HG03025 (cell line): ENCODE results near the gene OR51F2.
"Not testable (repeated sequence)": the region's sequence is repeated elsewhere in the genome, so short reads cannot be mapped to it uniquely, and the experiment has no call there.

Experiments used
- ATAC-seq: cut with Tn5 transposase; IDR thresholded peaks from one replicate; pipeline ENCODE4 v1.9.1; 2021; ENCODE audit warnings: mild to moderate bottlenecking, moderate library complexity; ENCODE audit not compliant: unreplicated experiment, low FRiP score

The OR51F2 gene, protein sequence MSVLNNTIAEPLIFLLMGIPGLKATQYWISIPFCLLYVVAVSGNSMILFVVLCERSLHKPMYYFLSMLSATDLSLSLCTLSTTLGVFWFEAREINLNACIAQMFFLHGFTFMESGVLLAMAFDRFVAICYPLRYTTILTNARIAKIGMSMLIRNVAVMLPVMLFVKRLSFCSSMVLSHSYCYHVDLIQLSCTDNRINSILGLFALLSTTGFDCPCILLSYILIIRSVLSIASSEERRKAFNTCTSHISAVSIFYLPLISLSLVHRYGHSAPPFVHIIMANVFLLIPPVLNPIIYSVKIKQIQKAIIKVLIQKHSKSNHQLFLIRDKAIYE

DNA sequence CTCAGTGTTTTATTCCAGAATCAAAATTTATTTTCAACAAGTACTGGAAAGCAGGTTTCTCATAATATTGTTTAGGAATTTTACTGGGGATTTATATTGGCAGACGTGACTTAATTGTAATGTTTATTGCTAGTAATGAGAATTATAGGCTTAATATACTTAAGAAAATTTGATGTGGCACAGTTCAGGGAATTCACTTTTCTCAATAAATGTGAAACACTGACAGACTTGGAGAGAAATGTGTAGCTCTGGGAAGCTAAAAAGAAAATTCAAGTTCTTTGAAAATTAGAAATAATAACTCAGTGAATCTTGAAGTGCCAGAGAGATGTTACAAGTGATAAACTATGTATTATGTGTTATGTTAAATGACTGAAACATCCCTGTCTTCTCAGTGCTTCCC, at the start of gene OR51F2:
Gene OR51F2 (plus strand): TSS at position 301 of the 400 bp plus-strand sequence. CDS start 101 bp downstream, outside the sequence.
- no peak for ATAC-seq

DNA sequence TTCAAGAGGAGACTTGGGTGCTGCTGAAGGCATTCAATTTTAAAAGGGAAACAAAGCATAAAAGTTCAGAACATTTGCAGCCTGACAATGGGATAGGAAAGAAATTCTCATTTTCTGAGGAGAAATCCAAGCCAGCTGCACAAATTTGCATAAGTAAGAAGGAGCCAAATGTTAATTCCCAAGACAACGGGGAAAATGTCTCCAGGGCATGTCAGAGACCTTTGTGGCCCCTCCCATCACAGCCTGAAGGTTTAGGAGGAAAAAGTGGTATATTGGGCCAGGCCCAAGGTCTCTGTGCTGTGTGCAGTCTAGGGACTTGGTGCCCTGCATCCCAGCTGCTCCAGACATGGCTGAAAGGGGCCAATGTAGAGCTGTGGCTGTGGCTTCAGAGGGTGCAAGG, 38.7 kb upstream of the OR51F2 start:
- no peak for ATAC-seq

DNA sequence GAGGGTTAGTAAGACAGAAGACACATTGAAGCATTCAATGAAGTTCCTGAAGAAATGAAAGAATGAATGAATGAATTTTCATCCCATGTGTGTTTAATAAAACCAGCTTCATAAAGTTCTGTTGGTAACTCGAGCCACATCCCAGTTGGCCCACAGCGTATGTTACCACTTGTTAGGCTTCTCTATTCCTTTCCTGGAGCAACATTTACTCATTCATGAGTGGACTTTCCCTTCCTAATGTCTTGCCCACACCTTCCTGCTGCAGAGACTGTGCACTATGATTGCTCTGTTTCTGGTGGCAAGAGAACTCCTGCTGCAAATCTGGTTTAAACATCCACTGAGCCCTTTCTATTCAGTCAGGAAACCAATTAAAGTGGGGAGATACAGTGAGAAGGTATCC, 23.9 kb upstream of the OR51F2 start:
- ATAC-seq, result no peak

DNA sequence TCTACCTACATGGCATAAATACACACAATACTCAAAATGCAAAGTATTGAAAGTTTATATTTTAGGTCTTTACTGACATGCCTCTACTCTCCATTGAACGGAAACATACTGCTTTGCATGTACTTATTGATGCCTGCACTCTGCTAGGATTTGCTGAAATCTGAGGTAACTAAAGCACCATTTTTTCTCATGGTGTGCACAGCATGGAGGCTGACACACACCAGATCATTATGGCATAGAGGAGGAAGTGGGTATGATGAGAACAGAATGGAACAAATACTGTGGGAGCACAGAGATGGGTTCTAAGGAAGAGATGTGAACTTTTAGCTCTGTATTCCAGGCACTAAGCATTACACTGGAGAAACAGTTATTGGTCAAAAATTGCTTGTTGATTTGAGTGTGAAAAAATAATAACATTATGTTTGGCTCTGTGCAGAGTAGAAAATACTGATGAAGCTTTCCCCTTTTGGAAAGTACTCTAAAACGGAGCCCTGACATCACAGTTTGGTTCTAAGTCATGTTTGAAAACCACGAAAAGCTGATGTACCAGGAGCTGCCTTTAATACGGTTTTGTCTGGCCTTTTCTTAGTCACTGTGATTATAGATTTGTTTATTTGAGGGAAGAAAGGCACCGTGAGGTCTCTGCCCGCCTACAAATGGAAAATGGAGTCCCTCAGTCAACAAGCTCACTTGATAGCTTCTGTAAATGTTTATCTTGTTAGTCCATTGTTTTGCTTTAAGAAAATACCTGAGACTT, 22.5 kb upstream of the OR51F2 start:
- no peak for ATAC-seq

GRCh38 chr11:4801316-4801715, 19.8 kb upstream of the OR51F2 start:
- not testable (repeated sequence) for ATAC-seq

DNA sequence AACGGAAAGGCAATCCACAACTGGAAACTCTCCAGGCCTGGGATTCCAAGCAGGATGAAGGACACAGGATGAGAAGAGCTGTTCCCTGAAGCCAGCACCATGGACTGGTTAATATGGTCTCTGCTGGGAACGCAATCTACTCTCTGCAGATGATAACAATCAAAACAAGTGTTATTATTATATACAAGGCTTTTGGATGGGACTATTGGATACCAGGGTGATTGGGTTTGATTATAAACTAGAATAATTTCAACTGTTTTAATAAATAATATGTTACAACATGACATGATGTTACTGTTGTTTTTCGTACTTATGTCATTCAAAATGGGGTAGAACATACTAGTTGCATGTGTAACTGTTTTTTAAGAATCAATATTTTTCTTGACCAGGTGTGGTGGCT, 16.8 kb upstream of the OR51F2 start, which contains the start of gene OR52R1:
Gene OR52R1 (minus strand): TSS at position 101 of the 400 bp plus-strand sequence. CDS start 0 bp downstream, at position 101.
- no peak for ATAC-seq

DNA sequence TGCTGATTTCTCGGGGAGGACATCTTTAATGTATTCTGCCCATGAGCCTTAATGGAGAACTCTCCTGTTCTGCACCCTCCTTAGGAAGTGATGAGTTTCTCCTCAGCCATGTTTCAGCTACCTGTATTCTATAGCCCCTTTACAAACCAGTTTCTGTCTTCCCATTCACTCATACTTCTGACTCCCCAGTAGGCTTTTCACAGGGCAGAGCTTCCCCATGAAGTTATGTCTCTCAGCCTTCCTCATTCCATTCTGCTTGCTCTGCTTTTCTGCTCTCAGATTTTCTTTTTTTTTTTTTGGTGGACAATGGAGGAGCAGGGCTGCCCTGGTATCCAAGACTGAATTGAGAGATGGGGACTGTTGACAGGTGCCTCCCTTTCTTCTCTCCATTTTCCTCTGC, 12.6 kb upstream of the OR51F2 start:
- ATAC-seq, result no peak

- ATAC-seq, result no peak
Measured at GRCh38 chr11:4809246-4809645, 11.9 kb upstream of the OR51F2 start.

GRCh38 chr11:4825132-4825531, 4.0 kb downstream of the OR51F2 start:
- ATAC-seq, result no peak

GRCh38 chr11:4826425-4826824, 5.3 kb downstream of the OR51F2 start:
- ATAC-seq, result no peak

DNA sequence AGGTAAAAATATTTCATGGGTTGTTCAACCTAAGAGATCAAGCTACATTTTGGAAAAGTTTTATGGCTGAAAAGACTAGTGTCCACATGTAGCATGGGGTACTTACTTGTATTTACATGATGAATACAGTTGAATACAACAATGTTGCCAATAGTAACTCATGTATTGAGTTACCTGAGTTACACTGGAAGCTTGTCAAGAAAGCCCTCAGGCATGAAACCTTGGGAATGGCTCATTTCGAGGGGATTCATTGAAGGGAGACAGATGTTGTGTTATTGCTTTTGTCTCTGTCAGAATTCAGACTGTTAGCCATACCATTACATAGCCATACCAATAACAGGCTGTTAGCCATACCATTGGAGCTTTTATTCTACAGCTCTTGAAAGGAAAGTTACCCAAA, 9.2 kb downstream of the OR51F2 start:
- no peak for ATAC-seq

- peak; percentile 70 for ATAC-seq
Measured at GRCh38 chr11:4830909-4831308, 9.8 kb downstream of the OR51F2 start.

DNA sequence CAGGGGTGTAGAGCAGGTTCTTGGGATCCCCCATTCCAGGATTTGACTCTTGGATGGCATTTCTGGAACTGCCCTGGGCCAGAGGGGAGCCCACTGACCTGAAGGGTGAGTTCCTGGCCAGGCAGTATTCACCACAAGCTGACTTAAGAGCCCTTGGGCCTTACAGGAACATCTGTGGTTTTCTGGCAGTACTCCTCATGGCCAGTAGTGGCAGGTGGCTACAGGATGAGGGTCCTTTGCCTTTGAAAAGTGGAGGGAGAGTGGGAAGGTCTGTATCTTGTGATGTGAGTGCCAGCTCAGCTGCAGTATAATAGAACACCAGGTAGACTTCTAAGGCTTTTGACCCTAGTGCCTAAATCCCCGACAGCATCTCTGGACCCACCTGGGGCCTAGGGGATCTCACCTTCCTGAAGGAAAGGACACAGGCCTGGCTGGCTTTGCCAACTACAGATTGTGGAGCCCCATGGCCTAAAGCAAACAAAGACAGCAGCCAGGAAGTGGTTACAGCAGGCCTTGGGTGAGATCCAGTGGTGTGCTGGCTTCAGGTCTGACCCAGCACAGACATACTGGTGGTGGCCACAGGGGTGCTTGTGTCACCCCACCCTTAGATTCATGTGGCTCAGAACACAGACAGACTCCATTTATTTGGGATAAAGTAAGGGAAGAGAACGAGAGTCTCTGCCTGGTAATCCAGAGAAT, 18.9 kb downstream of the OR51F2 start:
- ATAC-seq, result no peak

DNA sequence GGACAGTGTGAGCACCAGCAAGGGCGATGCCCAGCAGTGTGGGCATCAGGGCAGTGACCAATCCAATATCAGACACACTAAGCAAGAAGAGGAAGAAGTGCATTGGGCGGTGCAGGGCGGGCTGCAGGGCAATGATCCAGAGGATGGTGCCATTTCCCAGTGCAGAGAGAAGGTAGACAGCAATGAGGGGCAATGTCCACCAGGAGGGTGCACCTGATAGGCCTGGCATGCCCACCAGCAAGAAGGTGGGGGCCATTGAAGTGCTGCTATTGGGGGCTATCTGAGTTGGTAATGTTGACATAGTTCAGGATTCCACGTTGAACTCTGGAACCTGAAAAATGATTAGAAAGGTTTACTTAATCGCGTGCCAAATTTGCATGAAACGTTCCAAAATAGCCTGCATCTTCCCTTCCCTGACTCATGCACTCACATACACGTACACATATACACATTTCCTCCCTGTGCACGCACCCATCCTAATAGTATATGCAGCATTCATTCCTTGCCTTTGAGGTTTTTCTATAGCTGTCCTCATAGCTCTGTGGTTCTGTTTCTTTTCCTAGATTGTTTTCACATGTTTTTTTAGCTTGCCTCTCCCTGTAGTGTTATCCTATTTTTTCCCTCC, 27.9 kb downstream of the OR51F2 start, which contains the start of gene OR51S1:
Gene OR51S1 (minus strand): TSS at position 301 of the 625 bp plus-strand sequence. CDS start 0 bp downstream, at position 301.
- ATAC-seq, result no peak

DNA sequence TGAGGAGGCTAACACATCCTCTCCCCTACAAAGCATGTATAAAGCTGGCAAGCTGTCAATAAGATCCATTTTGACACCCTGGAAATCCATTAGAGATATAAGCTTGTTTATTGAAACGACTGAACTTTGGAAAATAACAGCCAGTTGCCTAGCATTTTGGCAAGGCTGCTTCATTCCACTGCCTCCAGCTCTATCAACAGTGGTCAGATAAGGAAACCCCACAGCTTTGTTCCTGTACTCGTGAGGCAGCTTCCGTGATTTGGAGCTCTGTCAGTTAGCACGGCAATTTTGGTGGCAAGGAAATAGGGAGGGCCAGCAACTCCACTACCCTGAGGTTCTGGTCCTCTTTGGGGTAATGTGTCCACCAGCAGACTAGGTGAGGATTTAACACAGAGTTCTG, 29.9 kb downstream of the OR51F2 start:
- no peak for ATAC-seq

DNA sequence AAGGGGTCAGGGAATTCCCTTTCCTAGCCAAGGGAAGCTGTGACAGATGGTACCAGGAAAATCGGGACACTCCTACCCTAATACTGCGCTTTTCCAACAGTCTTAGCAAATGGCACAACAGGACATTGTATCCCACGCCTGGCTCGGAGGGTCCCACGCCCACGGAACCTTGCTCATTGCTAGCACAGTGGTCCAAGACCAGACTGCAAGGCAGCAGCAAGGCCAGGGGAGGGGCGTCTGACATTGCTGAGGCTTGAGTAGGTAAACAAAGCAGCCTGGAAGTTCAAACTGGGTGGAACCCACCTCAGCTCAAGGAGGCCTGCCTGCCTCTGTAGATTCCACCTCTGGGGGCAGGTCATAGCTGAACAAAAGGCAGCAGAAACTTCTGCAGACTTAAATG, 33.2 kb downstream of the OR51F2 start:
- not testable (repeated sequence) for ATAC-seq

- no peak for ATAC-seq
Measured at GRCh38 chr11:4862447-4863236, 41.5 kb downstream of the OR51F2 start.

- no peak for ATAC-seq
Measured at GRCh38 chr11:4863876-4864275, 42.8 kb downstream of the OR51F2 start.

DNA sequence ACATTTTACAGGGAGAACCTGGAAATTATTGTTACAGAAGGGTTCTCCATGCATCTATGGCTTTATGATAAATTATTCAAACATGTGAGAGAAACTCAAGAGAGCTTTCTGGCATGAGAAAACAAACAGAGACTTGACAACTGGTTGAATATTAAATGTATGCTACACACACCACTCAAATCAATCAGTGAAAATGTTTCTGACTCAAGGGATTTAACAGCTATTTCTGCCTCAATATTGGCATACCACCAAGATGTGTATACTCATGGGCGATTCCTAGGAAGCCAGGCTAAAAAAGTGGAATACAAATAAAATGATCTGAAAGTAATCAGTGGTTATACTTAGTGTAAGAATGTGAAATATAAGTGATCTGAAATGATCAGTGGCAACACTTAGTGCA, 44.7 kb downstream of the OR51F2 start:
- ATAC-seq, result no peak
